K562 (cell line): ENCODE data around the gene PYGM. TPM values are rescaled to one million over a fixed set of nuclear protein-coding genes. Genes with fewer than 3 reads are reported as not detected.

Source experiments
- FOXA3 ChIP-seq, 2 experiments: fragments of 450-650 bp in 1 of 2; sonication (generic) in 1 of 2; formaldehyde crosslinking; IDR thresholded peaks in 1 of 2; conservative IDR thresholded peaks in 1 of 2; 2 replicates each; pipeline versions ENCODE4 v1.4.0 to v1.8.0; 2020 to 2022; ENCODE audit warnings: mild to moderate bottlenecking in 2 of 2, missing genetic modification reagents in 1 of 2
- RB1 ChIP-seq: fragments of 450-650 bp; IDR thresholded peaks from 2 replicates; pipeline ENCODE4 v1.6.1; 2017; ENCODE audit warnings: low read depth, mild to moderate bottlenecking
- RBM15 ChIP-seq: fragments of 200-400 bp; formaldehyde crosslinking; IDR thresholded peaks from 2 replicates; pipeline ENCODE4 v1.6.1; 2018; ENCODE audit warnings: mild to moderate bottlenecking, low read length, moderate library complexity; ENCODE audit not compliant: insufficient read depth
- SETDB1 ChIP-seq: IDR thresholded peaks from one replicate; pipeline ENCODE4 v1.6.1; 2012; ENCODE audit warnings: low read length, control low read depth, inconsistent platforms
- SMARCA4 ChIP-seq: fragments of 450-650 bp; IDR thresholded peaks from 2 replicates; pipeline ENCODE4 v1.6.1; 2016
- SMARCC2 ChIP-seq: fragments of 450-650 bp; IDR thresholded peaks from 2 replicates; pipeline ENCODE4 v1.6.1; 2017; ENCODE audit warnings: antibody characterized with exemption, moderate library complexity, mild to moderate bottlenecking, low read depth
- SMARCE1 ChIP-seq: fragments of 450-650 bp; IDR thresholded peaks from 2 replicates; pipeline ENCODE4 v1.7.1; 2016; ENCODE audit warnings: mild to moderate bottlenecking
- TRIM25 ChIP-seq: fragments of 450-650 bp; IDR thresholded peaks from 2 replicates; pipeline ENCODE4 v1.7.0; 2016; ENCODE audit warnings: borderline replicate concordance
- ZKSCAN1 ChIP-seq: fragments of 150-350 bp; IDR thresholded peaks from 2 replicates; pipeline ENCODE4 v1.6.1; 2016; ENCODE audit warnings: low read depth, low read length
- polyA plus RNA-seq, 8 experiments: library from polyadenylated mRNA; depleted of rRNA in 4 of 8; stranded (reverse) in 5 of 8; unstranded in 3 of 8; fragments of >200 nt; fragmentation: Nextera tagmentation in 2 of 8; fragmentation: Illumina TruSeq in 1 of 8; extraction: Ambion mirVana in 2 of 8; extraction: Trizol in 1 of 8; gene quantifications; 2 replicates each; pipeline versions ENCODE4 v1.2.1 to v1.2.3, GENCODE V29; 2011 to 2014; ENCODE audit warnings: inconsistent platforms in 1 of 8, missing spikeins in 1 of 8
- total RNA-seq, 7 experiments: library from RNA; depleted of rRNA in 6 of 7; stranded (reverse); fragments of >200 nt in 6 of 7; fragmentation: Illumina TruSeq in 2 of 7; extraction: Trizol in 2 of 7; gene quantifications; 2 replicates each; pipeline versions ENCODE4 v1.2.1 to v1.2.3, GENCODE V29; 2011 to 2021; ENCODE audit warnings: low replicate concordance in 1 of 7
- TF ChIP-seq, protein P1 (sequence below): IDR thresholded peaks from 2 replicates; pipeline ENCODE4 v1.6.1; 2011; ENCODE audit warnings: borderline replicate concordance, low read depth, mild to moderate bottlenecking, moderate library complexity, low read length; ENCODE audit not compliant: insufficient read depth, poor library complexity, severe bottlenecking
- TF ChIP-seq, protein P2 (sequence below), 2 experiments: fragments of 450-650 bp; formaldehyde crosslinking in 1 of 2; IDR thresholded peaks; 2 replicates each; pipeline versions ENCODE4 v1.4.0 to v1.6.1; 2014 to 2020; ENCODE audit warnings: mild to moderate bottlenecking in 2 of 2, borderline replicate concordance in 1 of 2, low read depth in 1 of 2

The PYGM gene
- total and polyA plus RNA-seq, 9 of the 15 experiments (the other 6 are each of a cell fraction or from before 2014, with no cell fraction given), result 0.07 to 1.5 (median 0.68) TPM

DNA sequence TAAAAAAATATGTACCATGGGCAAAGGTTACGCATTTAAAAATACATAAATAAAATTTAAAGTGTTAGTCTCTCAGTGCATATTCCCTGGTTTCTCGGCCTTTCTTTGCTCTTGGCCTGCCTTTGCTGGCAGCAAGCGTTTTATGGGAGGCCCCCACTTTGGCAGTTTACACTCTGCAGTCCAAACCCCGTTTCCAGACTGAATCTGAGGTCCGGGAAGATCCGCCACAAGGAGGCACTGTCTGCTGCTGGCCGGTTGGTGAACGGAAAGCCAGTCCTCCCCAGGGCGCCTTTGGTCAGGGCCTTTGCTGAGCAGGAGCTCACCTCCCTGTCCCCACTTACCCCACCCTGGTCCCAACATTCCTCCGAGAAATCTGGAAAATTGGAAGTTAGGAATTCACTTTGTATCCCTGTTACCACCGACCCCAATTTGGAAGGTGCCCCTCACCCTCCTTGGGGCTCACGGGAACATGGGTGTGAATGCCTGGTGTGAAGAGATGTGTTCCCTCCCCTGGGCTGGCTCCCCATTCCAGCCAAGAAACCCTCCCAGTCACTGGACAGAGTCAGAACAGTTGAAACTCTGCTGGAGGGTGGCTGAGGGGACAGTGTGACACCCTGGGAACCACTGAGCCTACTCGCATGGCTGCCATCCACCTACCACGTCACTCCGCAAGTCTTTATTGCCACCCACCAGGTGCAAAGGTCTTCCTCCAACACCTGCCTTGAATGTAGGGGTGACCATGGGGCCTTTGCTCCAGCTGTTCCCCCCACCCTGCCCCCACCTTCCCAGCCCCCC is 27.9 kb upstream of the PYGM start (continued):
- TF ChIP-seq, protein P1, sequence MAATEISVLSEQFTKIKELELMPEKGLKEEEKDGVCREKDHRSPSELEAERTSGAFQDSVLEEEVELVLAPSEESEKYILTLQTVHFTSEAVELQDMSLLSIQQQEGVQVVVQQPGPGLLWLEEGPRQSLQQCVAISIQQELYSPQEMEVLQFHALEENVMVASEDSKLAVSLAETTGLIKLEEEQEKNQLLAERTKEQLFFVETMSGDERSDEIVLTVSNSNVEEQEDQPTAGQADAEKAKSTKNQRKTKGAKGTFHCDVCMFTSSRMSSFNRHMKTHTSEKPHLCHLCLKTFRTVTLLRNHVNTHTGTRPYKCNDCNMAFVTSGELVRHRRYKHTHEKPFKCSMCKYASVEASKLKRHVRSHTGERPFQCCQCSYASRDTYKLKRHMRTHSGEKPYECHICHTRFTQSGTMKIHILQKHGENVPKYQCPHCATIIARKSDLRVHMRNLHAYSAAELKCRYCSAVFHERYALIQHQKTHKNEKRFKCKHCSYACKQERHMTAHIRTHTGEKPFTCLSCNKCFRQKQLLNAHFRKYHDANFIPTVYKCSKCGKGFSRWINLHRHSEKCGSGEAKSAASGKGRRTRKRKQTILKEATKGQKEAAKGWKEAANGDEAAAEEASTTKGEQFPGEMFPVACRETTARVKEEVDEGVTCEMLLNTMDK, result peak; percentile 70
- TF ChIP-seq TRIM25, result no peak
- TF ChIP-seq SETDB1, result no peak
- TF ChIP-seq SMARCC2, result peak; percentile 47; the same call in 1 of the 2 replicates
- TF ChIP-seq, protein P2, sequence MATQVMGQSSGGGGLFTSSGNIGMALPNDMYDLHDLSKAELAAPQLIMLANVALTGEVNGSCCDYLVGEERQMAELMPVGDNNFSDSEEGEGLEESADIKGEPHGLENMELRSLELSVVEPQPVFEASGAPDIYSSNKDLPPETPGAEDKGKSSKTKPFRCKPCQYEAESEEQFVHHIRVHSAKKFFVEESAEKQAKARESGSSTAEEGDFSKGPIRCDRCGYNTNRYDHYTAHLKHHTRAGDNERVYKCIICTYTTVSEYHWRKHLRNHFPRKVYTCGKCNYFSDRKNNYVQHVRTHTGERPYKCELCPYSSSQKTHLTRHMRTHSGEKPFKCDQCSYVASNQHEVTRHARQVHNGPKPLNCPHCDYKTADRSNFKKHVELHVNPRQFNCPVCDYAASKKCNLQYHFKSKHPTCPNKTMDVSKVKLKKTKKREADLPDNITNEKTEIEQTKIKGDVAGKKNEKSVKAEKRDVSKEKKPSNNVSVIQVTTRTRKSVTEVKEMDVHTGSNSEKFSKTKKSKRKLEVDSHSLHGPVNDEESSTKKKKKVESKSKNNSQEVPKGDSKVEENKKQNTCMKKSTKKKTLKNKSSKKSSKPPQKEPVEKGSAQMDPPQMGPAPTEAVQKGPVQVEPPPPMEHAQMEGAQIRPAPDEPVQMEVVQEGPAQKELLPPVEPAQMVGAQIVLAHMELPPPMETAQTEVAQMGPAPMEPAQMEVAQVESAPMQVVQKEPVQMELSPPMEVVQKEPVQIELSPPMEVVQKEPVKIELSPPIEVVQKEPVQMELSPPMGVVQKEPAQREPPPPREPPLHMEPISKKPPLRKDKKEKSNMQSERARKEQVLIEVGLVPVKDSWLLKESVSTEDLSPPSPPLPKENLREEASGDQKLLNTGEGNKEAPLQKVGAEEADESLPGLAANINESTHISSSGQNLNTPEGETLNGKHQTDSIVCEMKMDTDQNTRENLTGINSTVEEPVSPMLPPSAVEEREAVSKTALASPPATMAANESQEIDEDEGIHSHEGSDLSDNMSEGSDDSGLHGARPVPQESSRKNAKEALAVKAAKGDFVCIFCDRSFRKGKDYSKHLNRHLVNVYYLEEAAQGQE (IDR thresholded peaks at IDR 0.05; ENCODE audit: borderline replicate concordance), result peak; percentile 71; the same call in 1 of the 2 replicates
- TF ChIP-seq, protein P2 (CRISPR knock-in tag; IDR thresholded peaks at IDR 0.05; ENCODE audit: low read depth), result no peak
- 0 out of 2 replicates have a peak, but pooled peaks have one; percentile 25 for TF ChIP-seq ZKSCAN1
- peak; percentile 47; the same call in 1 of the 2 replicates for TF ChIP-seq RB1
- TF ChIP-seq SMARCA4, result peak; percentile 80
- TF ChIP-seq RBM15, result no peak
- TF ChIP-seq FOXA3 (CRISPR knock-in tag; conservative IDR thresholded peaks at IDR 0.05 in 1 of 2, IDR thresholded peaks at IDR 0.05 in 1 of 2), result 0 out of 4 replicates have a peak, but pooled peaks of 1 of the 2 experiments have one; percentile 26
- 0 out of 2 replicates have a peak, but pooled peaks have one; percentile 34 for TF ChIP-seq SMARCE1
